Measurements from ENCODE around the gene CADPS2. TPM values are rescaled to one million over a fixed set of nuclear protein-coding genes. Genes with fewer than 3 reads are reported as not detected.
A peak's percentile ranks its signal among the peaks of the same experiment; 100 is the strongest.

The CADPS2 gene
- total and polyA plus RNA-seq, 8 donors = 7.7 to 27.3 (median 18.6) TPM

DNA sequence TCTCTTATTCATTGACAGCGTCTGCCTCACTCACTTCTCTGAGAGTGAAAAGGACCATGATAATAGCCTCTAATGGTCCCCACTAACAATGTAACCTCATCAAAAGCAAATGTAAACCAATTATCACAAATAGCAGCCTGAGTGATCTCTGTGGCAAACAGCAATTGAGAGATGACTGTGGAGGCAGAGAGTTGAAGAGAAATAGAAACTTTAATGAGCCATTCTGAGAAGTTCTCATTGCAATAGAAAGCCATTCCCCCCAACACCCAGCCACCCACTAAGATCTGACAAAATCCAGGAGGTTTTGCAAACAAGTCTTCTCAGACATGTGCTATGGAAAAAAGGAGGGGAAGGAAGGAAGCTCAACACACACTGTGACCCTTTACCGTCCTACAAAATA lies 139.3 kb downstream of the CADPS2 start:
- Histone ChIP-seq H3K4me1 (no peaks in the 10 kb centered on the region), H3K9me3 (no peaks in the 10 kb centered on the region), H3K36me3 (no peaks in the 10 kb centered on the region), H3K27me3 (no peaks in the 10 kb centered on the region), H3K27ac (no peak overlapping the region), H3K4me3 (no peak overlapping the region)
- 81 to 86% methylated on average over 2 of the region's 2 CpGs for WGBS, 2 donors
- DNase-seq (no peak), FAIRE-seq (no peak), ATAC-seq (no peak)
- intact Hi-C loops (cut with DNase I) = no loop called here
- TF ChIP-seq, protein P1, sequence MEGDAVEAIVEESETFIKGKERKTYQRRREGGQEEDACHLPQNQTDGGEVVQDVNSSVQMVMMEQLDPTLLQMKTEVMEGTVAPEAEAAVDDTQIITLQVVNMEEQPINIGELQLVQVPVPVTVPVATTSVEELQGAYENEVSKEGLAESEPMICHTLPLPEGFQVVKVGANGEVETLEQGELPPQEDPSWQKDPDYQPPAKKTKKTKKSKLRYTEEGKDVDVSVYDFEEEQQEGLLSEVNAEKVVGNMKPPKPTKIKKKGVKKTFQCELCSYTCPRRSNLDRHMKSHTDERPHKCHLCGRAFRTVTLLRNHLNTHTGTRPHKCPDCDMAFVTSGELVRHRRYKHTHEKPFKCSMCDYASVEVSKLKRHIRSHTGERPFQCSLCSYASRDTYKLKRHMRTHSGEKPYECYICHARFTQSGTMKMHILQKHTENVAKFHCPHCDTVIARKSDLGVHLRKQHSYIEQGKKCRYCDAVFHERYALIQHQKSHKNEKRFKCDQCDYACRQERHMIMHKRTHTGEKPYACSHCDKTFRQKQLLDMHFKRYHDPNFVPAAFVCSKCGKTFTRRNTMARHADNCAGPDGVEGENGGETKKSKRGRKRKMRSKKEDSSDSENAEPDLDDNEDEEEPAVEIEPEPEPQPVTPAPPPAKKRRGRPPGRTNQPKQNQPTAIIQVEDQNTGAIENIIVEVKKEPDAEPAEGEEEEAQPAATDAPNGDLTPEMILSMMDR (IDR thresholded peaks at IDR 0.05) = no peak

DNA sequence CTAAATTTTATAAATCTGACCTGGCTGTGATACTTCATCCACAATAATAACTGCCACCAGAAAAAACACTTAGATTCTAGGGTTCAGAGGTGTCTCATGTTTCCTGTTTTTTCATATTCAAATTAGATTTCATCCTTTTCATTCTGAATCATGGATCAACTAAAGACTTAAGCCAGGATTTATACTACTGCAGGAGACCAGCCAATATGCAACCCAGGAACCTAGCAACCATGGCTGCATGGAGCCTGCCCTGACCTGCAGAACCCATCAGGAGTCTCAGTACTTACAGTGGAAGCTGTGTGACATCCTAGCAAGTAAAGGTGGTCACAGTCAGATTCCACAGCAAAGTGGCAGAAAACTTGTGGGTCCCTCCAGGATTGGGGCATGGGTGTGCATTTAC lies 143.0 kb downstream of the CADPS2 start:
- intact Hi-C loops (cut with DNase I) = no loop called here
- FAIRE-seq (no peak), ATAC-seq (no peak), DNase-seq (no peak)
- Histone ChIP-seq H3K4me3 (no peak overlapping the region), H3K27me3 (no peaks in the 10 kb centered on the region), H3K36me3 (no peaks in the 10 kb centered on the region), H3K9me3 (no peaks in the 10 kb centered on the region), H3K4me1 (peaks cover 0 to 4% (median 0%) of the 10 kb centered on the region in 3 donors), H3K27ac (no peak overlapping the region)
- TF ChIP-seq, protein P1 (IDR thresholded peaks at IDR 0.05) = no peak

DNA sequence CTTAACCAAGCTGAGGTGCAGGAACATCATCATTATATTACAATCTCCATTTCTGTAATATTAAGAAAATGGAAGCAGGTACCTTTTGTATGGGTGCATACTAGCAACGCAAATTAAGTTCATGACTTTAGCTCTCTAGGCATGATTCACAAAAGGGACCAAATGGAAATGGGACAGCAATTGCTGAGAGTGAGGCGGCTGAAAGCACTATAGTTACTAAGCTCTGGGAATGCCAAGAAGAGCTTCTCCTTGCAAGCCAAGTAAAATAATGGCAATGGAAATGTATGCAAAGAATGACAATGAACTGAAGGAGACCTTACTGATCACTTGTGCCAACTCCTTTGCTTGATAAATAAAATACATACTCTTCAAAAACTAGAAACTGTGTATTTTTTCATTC lies 147.3 kb downstream of the CADPS2 start:
- TF ChIP-seq, protein P1 (IDR thresholded peaks at IDR 0.05) = no peak
- Histone ChIP-seq H3K9me3 (no peaks in the 10 kb centered on the region), H3K4me3 (no peak overlapping the region), H3K36me3 (no peaks in the 10 kb centered on the region), H3K27ac (no peak overlapping the region), H3K4me1 (peaks cover 0 to 4% (median 0%) of the 10 kb centered on the region in 3 donors), H3K27me3 (no peaks in the 10 kb centered on the region)
- ATAC-seq (no peak), DNase-seq (no peak), FAIRE-seq (no peak)
- 93 to 94% methylated on average over 2 of the region's 2 CpGs for WGBS, 2 donors
- intact Hi-C loops (cut with DNase I) = no loop called here

DNA sequence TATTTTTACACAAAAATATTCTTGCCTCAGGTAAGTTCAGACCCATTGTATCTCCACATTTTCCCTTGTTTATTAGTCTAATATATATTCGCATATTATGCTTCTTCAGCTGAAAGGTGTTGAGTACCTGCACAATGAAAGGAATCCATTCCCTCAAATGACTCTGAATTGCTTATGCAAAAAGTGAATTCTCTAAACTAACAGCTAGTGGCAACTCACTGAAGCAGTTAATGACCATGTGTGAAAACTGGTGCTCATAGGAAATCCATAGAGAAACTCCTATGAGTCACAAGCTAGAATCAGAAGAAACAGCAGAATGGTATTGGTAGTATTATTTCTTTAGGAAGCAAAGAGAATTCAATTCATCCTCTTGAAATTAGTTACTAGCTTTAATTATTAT lies 150.1 kb downstream of the CADPS2 start:
- intact Hi-C loops (cut with DNase I) = no loop called here
- no peaks in the 10 kb centered on the region for H3K9me3 ChIP-seq
- no peak overlapping the region for H3K4me3 ChIP-seq
- H3K36me3 ChIP-seq = no peaks in the 10 kb centered on the region
- 97 to 99% methylated on average over 1 of the region's 1 CpG for WGBS, 2 donors
- peaks cover 0 to 4% (median 0%) of the 10 kb centered on the region in 3 donors for H3K4me1 ChIP-seq
- ATAC-seq (no peak), FAIRE-seq (no peak), DNase-seq (no peak)
- no peaks in the 10 kb centered on the region for H3K27me3 ChIP-seq
- TF ChIP-seq, protein P1 (IDR thresholded peaks at IDR 0.05) = no peak
- no peak overlapping the region for H3K27ac ChIP-seq

DNA sequence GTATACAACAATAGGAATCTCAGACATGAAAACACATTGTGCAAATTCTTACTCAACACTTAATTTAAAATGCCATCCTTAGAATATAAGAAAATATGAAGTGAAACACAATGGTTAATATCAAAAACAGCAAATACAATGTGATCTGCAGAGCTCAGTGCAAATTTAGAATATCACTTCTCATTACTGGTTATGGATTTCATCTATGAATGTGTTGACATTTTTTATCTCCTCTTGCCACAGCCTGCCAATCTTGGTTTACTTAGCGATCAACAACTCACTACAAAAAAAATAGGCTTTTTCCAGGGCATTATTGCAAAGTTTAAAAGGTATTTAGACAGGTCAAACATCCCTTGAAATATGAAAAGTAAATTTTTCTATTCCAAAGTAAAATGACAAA lies 158.5 kb downstream of the CADPS2 start:
- ATAC-seq (peak in 1 of 4 donors; percentile 25), FAIRE-seq (no peak), DNase-seq (no peak)
- H3K4me3 ChIP-seq = no peak overlapping the region
- no peaks in the 10 kb centered on the region for H3K9me3 ChIP-seq
- no peaks in the 10 kb centered on the region for H3K27me3 ChIP-seq
- intact Hi-C loops (cut with DNase I) = no loop called here
- H3K27ac ChIP-seq = no peak overlapping the region
- H3K36me3 ChIP-seq = no peaks in the 10 kb centered on the region
- peaks cover 8 to 17% (median 10%) of the 10 kb centered on the region in 3 donors for H3K4me1 ChIP-seq
- WGBS, 2 donors = 25 to 34% methylated on average over 1 of the region's 1 CpG
- TF ChIP-seq, protein P1 (IDR thresholded peaks at IDR 0.05) = no peak

Measured in pancreas (tissue), 10 donors.